Spinal cord (tissue), 10 donors: ENCODE results near the gene GPC6. TPM values are rescaled to one million over a fixed set of nuclear protein-coding genes. Genes with fewer than 3 reads are reported as not detected.

Source experiments
- DNase-seq, 6 donors: peaks; one replicate each; pipeline versions ENCODE4 v3.0.0 to v3.0.0-alpha.2; 2013 to 2015; ENCODE audit warnings: low spot score in 6 of 6, low read depth in 4 of 6
- H3K27ac ChIP-seq: one replicate; pipeline ENCODE4 v1.5.1; 2013; ENCODE audit warnings: low read depth, low read length, control low read depth
- H3K27me3 ChIP-seq: one replicate; pipeline ENCODE4 v1.6.1; 2013; ENCODE audit warnings: low read length; ENCODE audit not compliant: control insufficient read depth, insufficient read depth
- H3K36me3 ChIP-seq: one replicate; pipeline ENCODE4 v1.6.1; 2013; ENCODE audit warnings: low read length; ENCODE audit not compliant: control insufficient read depth, insufficient read depth
- H3K4me1 ChIP-seq: one replicate; pipeline ENCODE4 v1.6.1; 2013; ENCODE audit warnings: low read length; ENCODE audit not compliant: control insufficient read depth, insufficient read depth
- H3K4me3 ChIP-seq: one replicate; pipeline ENCODE4 v1.5.1; 2013; ENCODE audit warnings: low read depth, low read length, control low read depth
- H3K9me3 ChIP-seq: one replicate; pipeline ENCODE4 v1.6.1; 2013; ENCODE audit warnings: low read length; ENCODE audit not compliant: control insufficient read depth, insufficient read depth
- WGBS: methylation state at CpG from one replicate; pipeline ENCODE4 v1.1.5; 2013; ENCODE audit warnings: missing lambda C conversion rate; ENCODE audit not compliant: insufficient coverage; 5-methylcytosine and 5-hydroxymethylcytosine counted together
- polyA plus RNA-seq, 2 donors: library from polyadenylated mRNA; unstranded; fragments of 120-200 nt; gene quantifications; one replicate each; pipeline ENCODE4 v1.2.1, GENCODE V29; 2013; ENCODE audit not compliant: insufficient read length in 2 of 2
- total RNA-seq, 2 donors: library from RNA; depleted of rRNA in 1 of 2; stranded (reverse); fragments of 120-200 nt in 1 of 2; fragments of >200 nt in 1 of 2; gene quantifications; one replicate each; pipeline versions ENCODE4 v1.2.3 to v1.2.4, GENCODE V29; 2013 to 2014
- donor health status: healthy.

The GPC6 gene
- total and polyA plus RNA-seq, 4 donors, result 19.8 to 109 (median 46.0) TPM

GRCh38 chr13:93959796-93960533, 733.4 kb downstream of the GPC6 start:
- no peak for DNase-seq
- WGBS, result 100% methylated on average over 1 of the region's 10 CpGs
- Histone ChIP-seq H3K36me3 (no peaks in the 10 kb centered on the region), H3K9me3 (peaks cover 2% of the 10 kb centered on the region), H3K4me3 (no peak overlapping the region), H3K4me1 (no peaks in the 10 kb centered on the region), H3K27me3 (no peaks in the 10 kb centered on the region), H3K27ac (no peak overlapping the region)

- Histone ChIP-seq H3K27me3 (no peaks in the 10 kb centered on the region), H3K36me3 (no peaks in the 10 kb centered on the region), H3K9me3 (no peaks in the 10 kb centered on the region), H3K27ac (no peak overlapping the region), H3K4me3 (no peak overlapping the region), H3K4me1 (no peaks in the 10 kb centered on the region)
- no peak for DNase-seq
- WGBS, result 100% methylated on average over 1 of the region's 6 CpGs
These were observed 736.9 kb downstream of the GPC6 start for GRCh38 chr13:93963266-93964145.

GRCh38 chr13:93964146-93964512, 737.5 kb downstream of the GPC6 start:
- no CpG with 5 or more reads among the region's 2 CpGs for WGBS
- H3K27ac ChIP-seq, result no peak overlapping the region
- no peak overlapping the region for H3K4me3 ChIP-seq
- no peak for DNase-seq
- H3K4me1 ChIP-seq, result no peaks in the 10 kb centered on the region
- H3K36me3 ChIP-seq, result no peaks in the 10 kb centered on the region
- no peaks in the 10 kb centered on the region for H3K27me3 ChIP-seq
- H3K9me3 ChIP-seq, result no peaks in the 10 kb centered on the region

GRCh38 chr13:93965587-93965986, 739.0 kb downstream of the GPC6 start:
- H3K4me1 ChIP-seq, result no peaks in the 10 kb centered on the region
- H3K27me3 ChIP-seq, result no peaks in the 10 kb centered on the region
- no peak for DNase-seq
- H3K36me3 ChIP-seq, result no peaks in the 10 kb centered on the region
- no peaks in the 10 kb centered on the region for H3K9me3 ChIP-seq
- H3K4me3 ChIP-seq, result no peak overlapping the region
- no peak overlapping the region for H3K27ac ChIP-seq
- WGBS, result 100% methylated on average over 2 of the region's 3 CpGs

GRCh38 chr13:93966267-93966936, 739.8 kb downstream of the GPC6 start:
- no peaks in the 10 kb centered on the region for H3K9me3 ChIP-seq
- no peaks in the 10 kb centered on the region for H3K4me1 ChIP-seq
- no peaks in the 10 kb centered on the region for H3K27me3 ChIP-seq
- WGBS, result no CpG with 5 or more reads among the region's 2 CpGs
- DNase-seq, result no peak
- no peak overlapping the region for H3K27ac ChIP-seq
- H3K4me3 ChIP-seq, result no peak overlapping the region
- no peaks in the 10 kb centered on the region for H3K36me3 ChIP-seq

- no peaks in the 10 kb centered on the region for H3K4me1 ChIP-seq
These were observed 740.7 kb downstream of the GPC6 start for GRCh38 chr13:93967286-93967685.

GRCh38 chr13:93975242-93975641, 748.6 kb downstream of the GPC6 start:
- DNase-seq, result no peak
- no peaks in the 10 kb centered on the region for H3K27me3 ChIP-seq
- no peaks in the 10 kb centered on the region for H3K4me1 ChIP-seq
- no CpG with 5 or more reads among the region's 2 CpGs for WGBS
- H3K4me3 ChIP-seq, result no peak overlapping the region
- H3K36me3 ChIP-seq, result no peaks in the 10 kb centered on the region
- no peak overlapping the region for H3K27ac ChIP-seq
- peaks cover 2% of the 10 kb centered on the region for H3K9me3 ChIP-seq

More at GRCh38 chr13:93967286-93967685, 740.7 kb downstream of the GPC6 start:
- Histone ChIP-seq H3K27ac (no peak overlapping the region), H3K27me3 (no peaks in the 10 kb centered on the region), H3K9me3 (no peaks in the 10 kb centered on the region), H3K4me3 (no peak overlapping the region), H3K36me3 (no peaks in the 10 kb centered on the region)
- no CpG with 5 or more reads among the region's 2 CpGs for WGBS
- DNase-seq, result no peak

GRCh38 chr13:93976528-93976927, 749.9 kb downstream of the GPC6 start:
- peak in 2 of 6 donors; percentile 20 to 25 for DNase-seq
- Histone ChIP-seq H3K27me3 (no peaks in the 10 kb centered on the region), H3K9me3 (peaks cover 2% of the 10 kb centered on the region), H3K4me3 (no peak overlapping the region), H3K36me3 (no peaks in the 10 kb centered on the region), H3K4me1 (no peaks in the 10 kb centered on the region), H3K27ac (no peak overlapping the region)
- 86% methylated on average over 4 of the region's 5 CpGs for WGBS

- Histone ChIP-seq H3K4me1 (no peaks in the 10 kb centered on the region), H3K27me3 (no peaks in the 10 kb centered on the region), H3K9me3 (peaks cover 2% of the 10 kb centered on the region), H3K27ac (no peak overlapping the region), H3K4me3 (no peak overlapping the region), H3K36me3 (no peaks in the 10 kb centered on the region)
- no peak for DNase-seq
- WGBS, result 100% methylated on average over 1 of the region's 3 CpGs
These were observed 751.4 kb downstream of the GPC6 start for GRCh38 chr13:93977986-93978385.
